GM21717 (cell line): ENCODE data around the gene TLE2.
"Not testable (repeated sequence)": the region's sequence is repeated elsewhere in the genome, so short reads cannot be mapped to it uniquely, and the experiment has no call there.

ENCODE experiments used
- ATAC-seq: cut with Tn5 transposase; IDR thresholded peaks from one replicate; pipeline ENCODE4 v1.9.1; 2021; ENCODE audit warnings: mild to moderate bottlenecking, moderate library complexity; ENCODE audit not compliant: unreplicated experiment

TLE2 gene

DNA sequence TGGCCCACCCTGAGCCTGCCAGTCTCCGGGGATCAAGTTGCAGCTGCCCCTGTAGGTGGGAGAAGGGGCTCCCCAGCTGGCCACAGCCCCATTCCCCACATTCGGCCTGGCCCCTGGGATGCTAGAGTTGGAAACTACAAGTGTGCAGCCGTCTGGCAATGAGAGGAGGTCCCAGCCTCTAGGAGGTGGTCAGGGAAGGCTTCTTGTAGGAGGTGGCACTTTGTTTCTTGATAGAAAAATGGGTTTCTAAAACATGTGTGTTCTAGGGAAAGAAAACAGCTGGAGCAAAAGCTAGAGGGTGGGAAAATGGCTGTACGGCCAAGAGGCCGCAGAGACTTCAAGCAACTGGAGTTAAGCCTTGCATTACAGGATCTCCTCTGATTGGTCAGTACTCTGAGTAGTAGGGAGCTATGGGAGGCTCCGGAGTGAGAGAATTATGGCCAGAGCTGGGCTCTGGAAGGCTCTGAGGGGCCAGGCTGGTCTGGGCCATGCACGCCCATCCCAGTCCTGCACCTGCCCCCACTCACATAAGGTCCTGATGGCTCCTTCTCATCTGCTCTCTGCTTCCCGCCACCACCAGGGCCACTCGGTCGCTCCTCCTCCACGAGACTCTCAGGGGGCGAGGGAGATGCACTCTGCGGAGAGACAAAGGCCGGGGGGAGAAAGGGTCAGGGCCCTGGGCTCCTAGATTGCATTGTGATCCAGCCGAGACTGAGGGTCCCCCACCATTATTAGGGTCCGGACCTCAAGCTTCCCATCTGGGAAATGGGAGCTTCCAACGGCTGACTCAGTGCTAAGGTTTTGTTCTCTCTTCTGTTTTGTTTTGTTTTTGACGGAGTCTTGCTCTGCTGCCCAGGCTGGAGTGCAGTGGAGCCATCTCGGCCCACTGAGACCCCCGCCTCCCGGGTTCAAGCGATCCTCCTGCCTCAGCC lies 13.7 kb downstream of the TLE2 start:
- no peak for ATAC-seq

DNA sequence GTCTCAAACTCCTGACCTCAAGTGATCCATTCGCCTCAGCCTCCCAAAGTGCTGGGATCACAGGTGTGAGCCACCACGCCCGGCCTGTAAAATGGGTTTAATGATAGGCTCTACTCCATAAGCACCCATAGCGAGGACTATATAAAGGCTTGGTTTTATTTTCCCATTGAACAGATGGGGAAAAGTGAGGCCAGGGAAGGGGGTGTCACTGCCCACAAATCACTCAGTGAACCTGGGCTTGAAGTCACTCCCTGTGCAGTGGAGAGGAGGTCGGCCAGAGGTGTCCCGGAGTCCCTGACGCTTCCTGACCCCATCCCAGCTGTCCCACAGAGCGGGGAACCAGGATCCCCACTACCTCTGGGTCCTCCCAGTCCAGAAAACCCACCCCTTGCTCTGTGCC lies 14.9 kb downstream of the TLE2 start:
- ATAC-seq: no peak

DNA sequence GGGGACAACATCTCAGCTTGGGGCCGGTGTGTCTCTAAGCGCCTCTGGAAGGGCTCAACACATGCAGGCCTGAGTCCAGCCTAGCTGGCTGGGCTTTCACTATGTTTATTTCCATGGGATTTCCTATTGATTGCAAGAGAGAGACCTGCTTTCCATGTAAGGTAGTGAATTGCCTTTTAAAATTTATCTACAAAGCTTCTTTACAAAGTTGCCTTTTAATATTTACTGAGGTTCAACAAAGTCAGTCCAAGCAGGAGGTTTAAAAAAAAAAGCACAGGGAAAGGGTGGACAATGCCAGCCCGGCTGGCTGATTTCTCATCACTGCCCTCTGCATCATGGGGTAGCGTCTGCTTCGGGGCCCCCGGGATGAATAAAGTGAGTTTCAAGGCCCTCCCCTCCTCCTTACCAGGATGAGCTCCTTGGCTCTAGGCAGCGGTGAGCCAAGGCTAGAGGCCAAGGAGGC lies 15.8 kb downstream of the TLE2 start:
- ATAC-seq: no peak

DNA sequence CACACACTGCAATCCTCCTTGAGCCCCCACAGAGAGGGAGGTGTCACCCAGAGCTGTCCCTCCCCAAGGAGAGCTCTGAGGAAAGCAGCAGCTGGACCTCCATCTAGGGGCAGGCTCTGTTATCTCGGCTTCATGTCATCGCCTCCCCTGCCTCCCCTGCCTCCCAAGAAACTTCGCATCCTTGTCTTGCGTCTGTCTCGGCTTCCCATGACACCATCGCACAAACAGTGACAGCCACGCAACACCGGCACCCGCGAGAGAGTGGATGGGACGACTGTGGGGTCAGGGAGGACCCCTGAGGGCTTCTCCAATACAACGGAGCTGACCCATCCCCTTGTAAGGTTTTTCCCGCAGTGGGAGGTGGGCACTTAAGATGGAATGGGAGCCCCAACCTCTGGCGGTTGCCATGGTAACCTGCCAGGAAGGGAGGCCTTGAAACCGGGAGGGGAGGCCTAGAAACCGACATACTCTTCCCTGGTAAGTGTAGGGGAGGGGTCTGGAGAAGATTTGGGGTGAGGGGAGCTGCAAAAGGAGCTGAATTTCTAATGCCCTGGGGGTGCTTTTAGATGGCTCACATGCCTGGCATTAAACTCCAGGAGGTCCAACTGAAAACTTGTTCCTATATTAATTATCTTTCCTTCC lies 16.3 kb downstream of the TLE2 start:
- no peak for ATAC-seq

DNA sequence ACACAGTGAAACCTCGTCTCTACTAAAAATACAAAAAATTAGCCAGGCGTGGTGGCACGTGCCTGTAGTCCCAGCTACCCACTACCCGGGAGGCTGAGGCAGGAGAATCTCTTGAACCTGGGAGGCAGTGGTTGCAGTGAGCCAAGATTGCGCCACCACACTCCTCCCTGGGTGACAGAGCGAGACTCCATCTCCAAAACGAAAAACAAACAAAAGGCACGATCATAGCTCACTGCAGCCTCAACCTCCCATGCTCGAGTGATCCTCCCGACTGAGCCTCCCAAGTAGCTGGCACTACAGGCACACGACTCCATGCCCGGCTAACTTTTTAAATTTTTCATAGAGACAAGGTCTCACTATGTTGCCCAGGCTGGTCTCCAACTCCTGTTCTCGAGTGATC lies 17.0 kb downstream of the TLE2 start:
- not testable (repeated sequence) for ATAC-seq

DNA sequence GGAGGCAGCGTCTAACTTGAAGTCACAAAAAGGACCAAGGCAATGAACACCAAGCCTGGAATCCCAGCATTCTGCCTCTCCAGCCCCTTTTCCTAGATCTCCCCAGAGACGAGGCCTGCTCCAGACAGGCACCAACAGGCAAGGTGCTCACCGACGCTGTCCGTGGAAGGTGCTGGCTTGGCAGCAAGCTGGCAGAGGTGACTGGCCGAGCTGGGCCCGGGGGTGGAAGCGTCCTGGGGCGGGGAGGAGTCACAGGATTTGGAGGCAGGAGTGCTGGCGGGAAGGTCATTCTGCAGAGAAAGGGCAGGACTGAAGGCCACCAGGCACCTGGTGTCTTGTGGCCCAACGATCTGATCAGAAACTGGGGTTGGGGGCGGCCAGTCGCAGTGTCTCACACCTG lies 18.2 kb downstream of the TLE2 start:
- no peak for ATAC-seq

DNA sequence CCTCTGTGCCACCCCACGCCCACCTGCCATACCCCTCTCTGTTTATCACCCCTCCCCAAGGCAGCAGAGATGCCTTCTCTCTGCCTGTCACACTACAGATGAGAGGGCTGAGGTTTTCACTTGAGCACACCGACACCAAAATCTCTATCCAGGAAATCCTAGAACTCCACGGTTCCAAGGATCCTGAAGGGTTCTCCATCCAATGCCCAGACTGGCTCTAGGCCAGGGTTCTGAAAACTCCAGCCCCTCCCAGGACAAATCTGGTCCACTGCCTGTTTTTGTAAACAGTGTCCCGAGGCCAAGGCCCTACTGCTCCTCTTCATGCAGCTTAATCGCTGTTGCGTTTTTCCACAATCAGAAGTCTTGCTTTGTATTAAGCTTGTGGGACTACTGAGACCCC lies 20.1 kb downstream of the TLE2 start:
- ATAC-seq: no peak

DNA sequence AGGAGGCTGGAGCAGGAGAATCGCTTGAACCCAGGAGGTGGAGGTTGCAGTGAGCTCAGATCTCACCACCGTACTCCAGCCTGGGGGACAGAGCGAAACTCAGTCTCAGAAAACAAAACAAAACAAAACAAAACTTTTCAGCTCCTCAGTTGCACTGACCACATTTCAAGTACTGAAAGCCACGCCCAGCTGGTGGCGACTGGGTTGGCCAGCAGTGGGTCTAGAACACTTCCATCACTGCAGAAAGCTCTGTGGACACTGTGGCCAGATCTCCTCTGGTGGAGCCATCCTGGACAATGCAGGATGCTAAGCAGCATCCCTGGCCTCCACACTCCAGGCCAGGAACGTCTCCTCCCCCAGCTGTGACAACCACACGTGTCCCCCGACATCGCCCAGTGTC lies 21.1 kb downstream of the TLE2 start:
- no peak for ATAC-seq

DNA sequence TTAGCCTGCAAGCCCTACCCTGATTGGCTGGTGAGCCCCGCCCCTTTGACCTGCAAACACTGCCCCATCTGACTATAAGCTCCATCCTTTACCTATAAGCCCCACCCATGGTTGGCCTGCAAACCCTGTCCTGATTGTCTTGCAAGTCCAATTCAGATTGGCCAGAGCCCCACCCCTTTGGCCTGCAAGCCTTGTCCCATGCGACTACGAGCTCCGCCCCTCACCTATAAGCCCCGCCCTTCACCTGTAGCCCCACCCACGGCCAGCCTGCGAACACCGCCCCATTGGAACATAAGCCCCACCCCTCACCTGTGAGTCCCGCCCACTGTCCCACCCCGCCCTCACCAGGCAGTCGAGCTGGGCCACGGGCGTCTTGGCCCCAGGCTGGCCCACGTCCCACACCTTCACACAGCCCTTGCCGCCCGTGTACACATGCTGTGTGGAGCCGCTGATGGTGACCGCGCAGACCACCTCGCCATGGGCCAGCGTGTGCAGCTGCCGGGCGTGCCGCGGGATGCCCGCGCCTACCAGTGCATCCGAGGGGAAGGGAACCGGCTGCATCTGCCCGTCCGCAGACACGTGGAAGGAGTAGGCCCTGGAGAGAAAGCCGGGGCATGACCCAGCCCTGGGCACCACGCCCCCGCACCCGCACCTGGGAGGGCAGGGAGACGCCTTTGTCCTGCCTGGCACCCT lies 22.9 kb downstream of the TLE2 start:
- no peak for ATAC-seq

DNA sequence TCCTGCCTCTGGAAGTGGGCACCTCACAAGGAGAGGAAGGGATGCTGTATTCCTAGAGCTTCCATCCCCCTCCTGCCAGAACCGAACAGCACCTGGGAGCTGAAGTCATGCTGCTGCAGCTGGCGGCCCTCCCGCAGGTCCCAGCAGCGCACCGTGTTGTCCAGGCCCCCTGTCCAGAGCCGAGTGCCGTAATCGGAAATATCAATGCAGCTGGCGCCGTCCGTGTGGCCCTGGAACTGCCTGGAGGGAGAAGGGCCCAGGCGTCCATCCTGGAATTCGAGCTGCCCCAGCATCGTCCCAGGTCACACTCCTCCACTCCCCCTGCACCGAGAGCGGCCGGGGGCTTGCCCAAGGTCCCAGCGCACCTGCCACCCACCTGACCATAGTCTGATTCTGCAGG lies 23.7 kb downstream of the TLE2 start:
- ATAC-seq: no peak

DNA sequence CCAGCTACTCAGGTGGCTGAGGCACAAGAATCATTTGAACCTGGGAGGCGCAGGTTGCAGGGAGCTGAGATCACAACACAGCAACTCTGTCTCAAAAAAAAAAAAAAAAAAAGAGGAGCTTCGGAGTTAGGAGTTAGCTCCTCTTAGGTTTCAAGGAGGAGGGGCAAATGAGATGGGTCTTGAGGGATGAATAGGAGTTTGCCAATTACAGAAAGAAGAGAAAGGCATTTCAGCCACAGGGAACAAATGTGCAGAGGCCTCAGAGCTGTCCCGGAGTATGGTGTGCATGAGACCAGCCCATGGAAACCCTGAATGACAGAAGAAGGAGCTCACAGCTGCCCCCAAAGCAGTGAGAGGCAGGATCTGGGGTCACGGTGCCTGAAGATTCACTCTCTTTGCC lies 24.6 kb downstream of the TLE2 start:
- ATAC-seq: no peak

DNA sequence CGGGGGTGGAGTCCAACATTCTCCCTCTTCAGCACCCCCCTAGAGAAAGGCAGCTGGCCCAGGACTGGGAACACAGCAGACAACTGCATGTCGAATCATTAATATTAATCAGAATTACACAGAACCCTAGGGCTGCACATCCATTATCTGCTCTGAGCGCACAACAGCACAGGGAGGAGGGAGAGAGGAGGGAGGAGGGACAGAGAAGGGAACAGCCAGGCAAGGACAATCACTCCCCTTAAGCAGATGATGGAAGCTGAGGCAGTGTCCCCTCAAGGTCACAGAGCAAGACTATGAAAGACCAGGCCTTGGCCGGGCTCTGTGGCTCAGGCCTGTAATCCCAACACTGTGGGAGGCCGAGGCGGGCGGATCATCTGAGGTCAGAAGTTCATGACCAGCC lies 26.0 kb downstream of the TLE2 start:
- ATAC-seq: no peak

DNA sequence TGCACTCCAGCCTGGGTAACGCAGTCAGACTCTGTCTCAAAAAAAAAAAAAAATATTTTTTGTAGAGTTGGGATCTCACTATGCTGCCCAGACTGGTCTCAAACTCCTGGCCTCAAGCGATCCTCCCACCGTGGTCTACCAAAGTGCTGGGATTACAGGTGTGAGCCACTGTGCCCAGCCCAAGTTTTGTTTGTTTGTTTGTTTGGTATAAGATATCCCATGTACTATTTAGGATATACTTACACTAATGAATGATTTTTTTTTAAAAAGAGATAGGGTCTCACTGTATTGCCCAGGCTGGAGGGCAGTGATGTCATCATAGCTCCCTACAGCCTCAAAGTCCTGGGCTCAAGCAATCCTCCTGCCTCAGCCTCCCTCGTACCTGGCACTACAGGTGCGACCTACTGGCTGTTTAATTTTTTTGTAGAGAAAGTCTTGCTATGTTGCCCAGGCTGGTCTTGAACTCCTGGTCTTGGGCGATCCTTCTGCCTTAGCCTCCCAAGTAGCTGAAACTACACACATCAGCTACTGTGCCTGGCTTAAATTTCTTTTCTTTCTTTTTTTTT lies 27.8 kb downstream of the TLE2 start:
- no peak for ATAC-seq

DNA sequence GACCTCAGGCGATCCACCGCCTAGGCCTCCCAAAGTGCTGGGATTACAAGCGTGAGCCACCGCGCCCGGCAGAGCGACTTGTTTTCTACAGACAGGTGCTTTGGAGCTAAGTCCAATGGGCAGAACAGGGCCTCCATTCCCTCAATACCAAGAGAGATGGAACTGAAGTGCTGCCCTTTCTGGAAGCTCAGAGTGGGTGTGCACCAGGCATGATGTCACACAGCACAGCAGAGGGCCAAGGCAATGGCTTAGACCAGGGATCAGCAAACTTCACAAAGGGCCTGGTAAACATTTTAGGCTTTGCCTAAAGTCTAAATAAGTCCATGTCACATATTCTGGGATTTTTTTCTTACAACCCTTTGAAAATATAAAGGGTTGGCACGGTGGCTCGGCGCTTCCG lies 30.4 kb downstream of the TLE2 start:
- no peak for ATAC-seq

DNA sequence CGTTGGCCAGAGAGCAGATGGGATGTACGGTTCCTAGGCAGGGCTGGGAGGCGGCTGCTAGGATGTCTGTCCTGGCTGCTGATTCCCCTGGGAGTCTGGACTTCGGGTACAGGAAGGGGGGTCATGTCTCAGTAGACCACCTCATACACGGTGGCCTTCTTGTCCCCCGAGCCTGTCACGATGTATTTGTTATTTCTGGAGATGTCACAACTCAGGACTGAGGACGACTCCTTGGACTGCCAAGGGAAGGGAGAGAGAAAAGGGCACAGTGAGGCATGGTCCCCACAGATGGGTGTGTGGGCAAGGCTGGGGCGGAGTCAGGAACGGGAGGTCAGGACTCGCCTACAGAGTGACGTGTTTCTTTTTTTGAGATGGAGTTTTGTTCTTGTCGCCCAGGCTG lies 31.4 kb downstream of the TLE2 start:
- ATAC-seq: no peak

DNA sequence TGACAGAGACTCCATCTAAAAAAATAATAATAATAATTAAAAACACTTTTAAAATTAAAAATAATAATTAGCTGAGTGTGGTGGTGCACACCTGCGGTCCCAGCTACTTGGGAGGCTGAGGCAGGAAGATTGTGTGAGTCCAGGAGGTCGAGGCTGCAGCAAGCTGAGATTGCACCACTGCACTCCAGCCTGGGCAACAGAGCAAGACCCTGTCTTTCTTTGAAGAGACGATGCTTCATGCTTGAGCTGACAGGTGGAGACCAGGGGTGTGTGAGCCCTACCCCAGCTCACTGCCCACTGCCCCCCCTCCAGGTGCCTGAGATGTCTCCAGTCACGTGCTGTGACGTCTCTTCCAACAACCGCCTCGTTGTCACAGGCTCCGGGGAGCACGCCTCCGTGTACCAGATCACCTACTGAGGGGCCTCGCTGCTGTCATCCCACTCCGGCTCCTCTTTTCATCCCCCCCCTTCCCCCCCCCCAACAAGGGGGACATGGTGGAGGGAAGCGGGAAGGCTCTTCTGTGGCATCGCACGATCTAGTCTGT lies 34.4 kb downstream of the TLE2 start:
- no peak for ATAC-seq

DNA sequence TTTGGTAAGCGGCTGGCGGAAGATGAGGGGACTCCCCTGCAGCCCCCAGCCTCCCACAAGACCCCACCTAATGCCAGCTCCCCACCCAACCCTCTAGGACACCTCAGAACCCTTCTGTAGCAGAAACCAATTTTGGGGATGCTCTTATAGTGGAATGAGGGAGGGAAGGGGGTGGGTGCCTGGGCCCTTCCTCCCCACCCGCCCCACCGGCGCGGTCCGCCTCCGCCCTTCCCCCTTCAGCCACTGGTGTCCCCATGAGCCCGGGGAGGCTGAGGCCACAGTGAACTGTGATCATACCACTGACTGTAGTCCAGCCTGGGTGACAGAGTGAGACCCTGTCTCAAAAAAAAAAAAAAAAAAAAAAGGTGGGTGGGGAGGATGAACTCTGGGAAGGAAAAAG lies 35.5 kb downstream of the TLE2 start:
- ATAC-seq: no peak

DNA sequence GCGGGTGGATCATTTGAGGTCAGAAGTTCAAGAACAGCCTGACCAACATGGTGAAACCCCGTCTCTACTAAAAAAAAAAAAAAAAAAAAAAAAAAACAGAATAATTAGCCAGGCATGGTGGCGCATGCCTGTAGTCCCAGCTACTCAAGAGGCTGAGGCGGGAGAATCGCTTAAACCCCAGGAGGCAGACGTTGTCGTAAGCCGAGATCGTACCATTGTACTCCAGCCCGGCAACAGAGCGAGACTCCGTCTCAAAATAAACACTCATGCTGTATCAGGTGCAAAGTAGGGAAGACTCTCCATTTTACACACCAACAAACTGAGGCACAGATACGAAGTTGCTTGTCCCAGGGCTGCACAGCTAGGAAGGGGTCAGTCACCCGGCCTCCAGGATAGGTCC lies 36.1 kb downstream of the TLE2 start:
- ATAC-seq: no peak

DNA sequence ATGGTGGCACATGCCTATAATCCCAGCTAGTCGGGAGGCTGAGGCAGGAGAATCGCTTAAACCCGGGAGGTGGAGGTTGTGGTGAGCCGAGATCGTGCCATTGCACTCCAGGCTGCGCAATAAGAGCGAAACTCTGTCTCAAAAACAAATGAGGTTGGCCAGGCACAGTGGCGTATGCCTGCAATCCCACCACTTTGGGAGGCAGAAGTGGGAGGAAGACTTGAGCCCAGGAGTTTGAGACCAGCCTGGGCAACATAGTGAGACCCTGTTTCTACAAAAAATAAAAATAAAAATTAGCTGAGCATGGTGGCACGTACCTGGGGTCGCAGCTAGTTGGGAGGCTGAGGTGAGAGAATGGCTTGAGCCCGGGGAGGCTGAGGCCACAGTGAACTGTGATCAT lies 36.7 kb downstream of the TLE2 start:
- ATAC-seq: not testable (repeated sequence)

DNA sequence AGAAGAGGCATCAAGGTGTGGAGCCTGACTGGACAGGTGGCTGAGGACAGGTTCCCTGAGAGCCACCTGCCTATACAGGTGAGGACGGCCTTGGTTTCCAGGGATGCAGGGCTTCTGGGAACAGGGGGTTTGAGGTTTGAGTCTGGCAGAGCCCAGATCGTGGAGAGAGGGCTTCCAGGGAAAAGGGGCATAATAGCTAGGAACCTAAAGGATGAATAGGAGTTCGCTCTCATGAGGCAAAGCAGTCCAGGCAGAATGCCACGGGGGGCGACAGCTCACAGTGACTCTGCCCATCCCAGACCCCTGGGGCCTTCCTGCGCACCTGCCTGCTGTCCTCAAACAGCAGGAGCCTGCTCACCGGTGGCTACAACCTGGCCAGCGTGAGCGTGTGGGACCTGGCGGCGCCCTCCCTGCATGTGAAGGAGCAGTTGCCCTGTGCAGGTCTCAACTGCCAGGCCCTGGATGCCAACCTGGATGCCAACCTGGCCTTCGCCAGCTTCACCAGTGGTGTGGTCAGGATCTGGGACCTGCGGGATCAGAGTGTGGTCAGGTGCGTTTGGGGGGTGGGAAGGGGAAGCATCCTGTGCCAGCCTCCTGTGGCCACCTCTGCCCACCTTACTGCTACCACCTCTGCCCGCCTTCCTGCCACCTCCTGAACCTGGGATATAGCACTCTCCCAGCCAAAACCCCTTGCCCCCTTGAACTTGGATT lies 39.7 kb downstream of the TLE2 start:
- ATAC-seq: no peak

DNA sequence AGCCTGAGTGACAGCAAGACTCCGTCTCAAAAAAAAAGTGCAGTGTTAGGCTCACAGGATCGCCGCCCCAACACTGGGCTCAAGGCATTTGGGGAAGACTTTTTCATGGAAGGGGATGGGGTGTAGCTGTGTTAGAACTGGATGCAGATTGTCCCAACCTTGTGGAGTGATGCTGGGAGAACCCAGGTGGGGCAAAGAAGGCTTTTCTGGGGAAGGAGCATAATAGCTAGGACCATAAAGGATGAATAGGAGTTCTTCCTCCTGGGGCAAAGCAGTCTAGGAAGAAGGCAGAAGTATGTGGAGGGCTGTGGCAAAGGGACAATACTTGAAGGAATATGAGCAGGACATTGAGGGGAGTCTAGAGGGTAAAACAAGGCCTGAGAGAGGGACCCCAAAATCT lies 40.5 kb downstream of the TLE2 start:
- no peak for ATAC-seq
